Muscle layer of colon (tissue), 2 donors: Measurements from ENCODE around the gene WDR6.
A peak's percentile ranks its signal among the peaks of the same experiment; 100 is the strongest.

Experiments used
- H3K27ac ChIP-seq: one replicate; pipeline ENCODE4 v1.7.0; 2013; ENCODE audit warnings: low read depth, mild to moderate bottlenecking, low read length, moderate library complexity
- H3K27me3 ChIP-seq, 2 donors: one replicate each; pipeline ENCODE4 v1.7.0; 2013; ENCODE audit warnings: low read length in 2 of 2, mild to moderate bottlenecking in 2 of 2; ENCODE audit not compliant: insufficient read depth in 2 of 2, control insufficient read depth in 1 of 2
- H3K36me3 ChIP-seq: one replicate; pipeline ENCODE4 v1.7.0; 2013; ENCODE audit warnings: mild to moderate bottlenecking, low read length; ENCODE audit not compliant: insufficient read depth
- H3K4me1 ChIP-seq: one replicate; pipeline ENCODE4 v1.7.0; 2013; ENCODE audit warnings: mild to moderate bottlenecking, low read length; ENCODE audit not compliant: insufficient read depth
- H3K4me3 ChIP-seq, 2 donors: one replicate each; pipeline ENCODE4 v1.7.0; 2013; ENCODE audit warnings: low read length in 2 of 2, low read depth in 1 of 2, mild to moderate bottlenecking in 1 of 2, moderate library complexity in 1 of 2
- H3K9ac ChIP-seq: one replicate; pipeline ENCODE4 v1.7.0; 2013; ENCODE audit warnings: low read length
- H3K9me3 ChIP-seq: one replicate; pipeline ENCODE4 v1.7.0; 2013; ENCODE audit warnings: mild to moderate bottlenecking, low read length
- donor health status: abdominal sarcoma.
- donor health status: Adenocarcinoma of cecum.

WDR6 gene

GRCh38 chr3:48982016-48982415 lies 25.2 kb upstream of the WDR6 start:
- Histone ChIP-seq H3K27ac (no peak overlapping the region), H3K4me3 (no peak overlapping the region), H3K27me3 (no peaks in the 10 kb centered on the region), H3K36me3 (peaks cover 82% of the 10 kb centered on the region), H3K4me1 (no peaks in the 10 kb centered on the region), H3K9ac (no peak overlapping the region), H3K9me3 (no peaks in the 10 kb centered on the region)

GRCh38 chr3:48982686-48983085 lies 24.5 kb upstream of the WDR6 start:
- no peaks in the 10 kb centered on the region for H3K9me3 ChIP-seq
- H3K27ac ChIP-seq, result no peak overlapping the region
- H3K4me1 ChIP-seq, result no peaks in the 10 kb centered on the region
- no peaks in the 10 kb centered on the region for H3K27me3 ChIP-seq
- H3K4me3 ChIP-seq, result no peak overlapping the region
- no peak overlapping the region for H3K9ac ChIP-seq
- peaks cover 75% of the 10 kb centered on the region for H3K36me3 ChIP-seq

DNA sequence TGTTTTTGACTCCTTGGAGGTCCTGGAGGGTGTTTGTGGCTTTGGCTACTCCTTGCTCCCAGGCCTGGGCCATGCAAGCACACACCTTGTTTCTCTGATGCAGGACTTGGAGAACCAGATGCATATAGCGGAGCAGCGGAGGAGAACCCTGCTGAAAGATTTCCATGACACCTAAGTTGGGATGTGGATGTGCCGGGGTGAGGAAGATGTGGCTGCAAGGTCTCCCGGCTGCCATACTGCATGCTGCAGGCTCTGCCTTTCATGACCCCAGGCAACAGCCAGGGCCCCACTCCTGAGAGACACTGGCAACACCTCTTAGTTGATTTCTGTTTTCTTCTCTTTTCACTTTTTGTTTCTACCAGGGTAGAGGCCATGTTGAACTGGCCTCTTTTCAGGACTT lies 24.1 kb upstream of the WDR6 start:
- H3K4me1 ChIP-seq, result no peaks in the 10 kb centered on the region
- H3K9me3 ChIP-seq, result no peaks in the 10 kb centered on the region
- H3K36me3 ChIP-seq, result peaks cover 71% of the 10 kb centered on the region
- no peak overlapping the region for H3K9ac ChIP-seq
- H3K4me3 ChIP-seq, result no peak overlapping the region
- no peaks in the 10 kb centered on the region for H3K27me3 ChIP-seq
- H3K27ac ChIP-seq, result no peak overlapping the region

DNA sequence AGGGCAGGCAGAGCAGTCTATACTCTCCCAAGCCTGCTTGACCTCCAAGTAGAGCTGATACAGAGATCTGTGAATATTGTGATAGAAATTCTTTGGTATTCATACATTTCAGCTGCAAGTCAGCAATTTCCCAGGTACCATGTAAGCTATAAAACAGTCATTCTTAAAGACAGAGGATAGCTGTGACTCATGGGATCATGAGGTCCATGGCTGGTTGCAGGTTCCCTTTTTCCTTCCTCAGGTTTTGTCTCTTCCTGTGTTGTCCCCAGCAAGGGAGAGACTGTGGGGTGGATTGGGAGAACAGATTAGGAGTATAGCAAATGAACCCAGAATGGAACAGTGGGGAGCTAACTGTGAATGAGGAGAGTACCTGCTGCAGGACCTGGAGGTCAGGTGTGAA lies 22.5 kb upstream of the WDR6 start:
- Histone ChIP-seq H3K9ac (no peak overlapping the region), H3K27ac (no peak overlapping the region), H3K36me3 (peaks cover 63% of the 10 kb centered on the region), H3K27me3 (no peaks in the 10 kb centered on the region), H3K9me3 (no peaks in the 10 kb centered on the region), H3K4me3 (no peak overlapping the region), H3K4me1 (peaks cover 6% of the 10 kb centered on the region)

DNA sequence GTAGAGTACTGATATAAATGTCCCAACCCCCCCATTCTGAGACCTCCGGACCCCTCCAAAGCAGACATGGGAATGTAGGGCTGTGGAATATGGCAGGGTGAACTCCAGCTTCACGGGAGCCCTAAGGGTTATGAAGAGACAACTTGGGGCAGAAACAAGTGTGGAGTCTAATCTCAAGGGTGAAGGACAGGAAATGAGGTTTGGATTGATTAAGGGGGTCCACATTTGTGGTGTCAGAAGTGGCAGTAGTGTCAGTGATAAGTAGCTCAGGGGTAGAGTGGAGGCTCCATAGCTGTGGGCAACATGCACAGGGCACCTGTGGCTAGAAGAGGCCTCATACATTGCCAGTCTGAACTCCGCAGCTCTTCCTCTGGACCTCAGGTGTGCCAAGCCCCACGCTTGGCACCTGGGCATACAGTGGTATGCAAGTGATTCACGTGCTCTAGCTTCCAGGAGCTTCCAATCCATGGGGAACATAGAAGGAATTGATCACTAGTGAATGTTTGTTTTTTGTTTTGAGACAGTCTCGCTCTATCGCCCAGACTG lies 21.3 kb upstream of the WDR6 start:
- Histone ChIP-seq H3K27me3 (no peaks in the 10 kb centered on the region), H3K9me3 (no peaks in the 10 kb centered on the region), H3K36me3 (peaks cover 52% of the 10 kb centered on the region), H3K9ac (no peak overlapping the region), H3K4me1 (peaks cover 9% of the 10 kb centered on the region), H3K27ac (no peak overlapping the region), H3K4me3 (no peak overlapping the region)

DNA sequence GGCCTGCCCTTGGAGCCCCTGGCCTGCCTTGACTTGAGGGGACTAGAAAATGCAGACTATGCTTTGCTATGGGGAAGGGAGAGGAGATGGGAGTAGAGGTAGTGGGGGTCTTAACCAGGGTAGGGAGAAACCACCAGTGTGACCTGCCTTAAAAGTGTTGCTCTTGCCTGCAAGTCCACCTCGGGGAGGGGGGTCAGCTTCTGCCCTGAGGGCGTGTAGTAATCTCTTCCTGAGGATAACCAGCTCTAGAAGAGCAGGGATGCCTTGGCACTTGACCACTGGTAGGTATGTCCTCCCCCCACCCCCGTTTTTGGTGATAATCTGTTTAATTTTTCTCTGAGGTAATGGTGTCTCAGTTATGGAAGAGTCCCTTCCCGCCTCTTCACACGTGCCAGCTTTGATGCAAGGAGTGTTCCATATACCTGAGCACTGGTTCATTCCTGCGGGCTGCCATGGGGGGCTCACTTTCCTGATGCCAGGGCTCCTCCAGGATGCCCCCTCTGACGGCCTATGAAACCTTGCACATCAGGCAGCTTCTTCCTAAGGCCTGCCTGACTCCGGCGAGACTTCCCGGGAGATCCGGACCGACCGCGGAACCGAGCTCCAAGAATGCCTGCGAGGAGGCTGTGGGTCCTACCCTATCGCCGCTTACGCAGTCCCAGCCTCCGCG lies 17.9 kb upstream of the WDR6 start:
- Histone ChIP-seq H3K4me3 (peak overlapping the region; percentile 63 to 94), H3K27ac (peak overlapping the region; percentile 97), H3K9me3 (no peaks in the 10 kb centered on the region), H3K36me3 (peaks cover 23% of the 10 kb centered on the region), H3K9ac (peak overlapping the region; percentile 97), H3K4me1 (peaks cover 18% of the 10 kb centered on the region), H3K27me3 (no peaks in the 10 kb centered on the region)

GRCh38 chr3:48989796-48990635 lies 17.2 kb upstream of the WDR6 start, which contains the start of gene P4HTM:
Gene P4HTM (plus strand): TSS chr3:48990241. CDS start chr3:48990257, 16 bp downstream.
- H3K4me3 ChIP-seq, result peak within 1 kb of the TSS; percentile 63 to 94
- H3K27ac ChIP-seq, result peak within 1 kb of the TSS; percentile 97
- H3K4me1 ChIP-seq, result peaks cover 18% of the 10 kb centered on the region
- no peaks in the 10 kb centered on the region for H3K27me3 ChIP-seq
- H3K36me3 ChIP-seq, result peaks cover 15% of the 10 kb centered on the region
- H3K9ac ChIP-seq, result peak within 1 kb of the TSS; percentile 97
- no peaks in the 10 kb centered on the region for H3K9me3 ChIP-seq

DNA sequence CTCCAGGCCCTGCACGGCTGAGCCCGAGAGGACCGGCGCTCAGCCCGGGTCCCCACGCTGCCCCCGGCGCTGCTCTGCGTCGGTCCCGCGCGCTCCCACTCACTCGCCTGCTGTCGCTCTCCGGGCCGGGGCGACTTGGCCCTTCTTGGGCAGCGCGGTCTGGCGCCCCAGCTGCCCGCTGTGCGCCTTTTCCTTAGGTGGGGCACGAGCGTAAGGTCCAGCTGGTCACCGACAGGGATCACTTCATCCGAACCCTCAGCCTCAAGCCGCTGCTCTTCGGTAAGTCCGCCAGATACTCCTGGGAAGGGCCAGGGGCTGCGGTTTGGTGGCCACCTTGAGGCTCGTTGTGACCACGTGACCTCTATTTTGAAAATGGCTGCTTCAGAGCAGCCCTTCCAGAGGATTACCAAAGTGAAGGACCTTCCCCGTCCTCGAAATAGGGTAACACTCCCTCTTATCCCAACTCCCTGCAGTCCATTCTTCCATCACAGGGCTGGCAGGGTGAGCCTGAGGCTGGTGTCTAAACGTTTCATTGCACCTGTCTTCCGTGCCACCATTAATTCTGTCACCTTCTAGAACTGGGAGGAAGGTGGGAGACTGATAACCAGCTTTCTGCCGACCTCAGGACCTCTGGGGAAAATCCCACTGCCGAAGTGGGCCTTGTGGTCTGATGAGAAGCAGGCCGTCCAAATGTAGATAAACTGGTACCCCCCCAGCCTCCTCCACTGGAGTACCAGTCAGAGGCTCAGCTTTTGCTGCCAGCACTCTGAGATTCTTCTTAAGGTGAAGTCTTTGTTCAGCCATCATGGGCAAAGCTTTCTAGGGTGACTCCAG lies 16.3 kb upstream of the WDR6 start:
- H3K4me1 ChIP-seq, result peaks cover 18% of the 10 kb centered on the region
- no peaks in the 10 kb centered on the region for H3K9me3 ChIP-seq
- H3K36me3 ChIP-seq, result peaks cover 7% of the 10 kb centered on the region
- peak overlapping the region; percentile 53 for H3K9ac ChIP-seq
- peak overlapping the region; percentile 97 for H3K27ac ChIP-seq
- H3K4me3 ChIP-seq, result peak overlapping the region; percentile 63 to 94
- no peaks in the 10 kb centered on the region for H3K27me3 ChIP-seq

DNA sequence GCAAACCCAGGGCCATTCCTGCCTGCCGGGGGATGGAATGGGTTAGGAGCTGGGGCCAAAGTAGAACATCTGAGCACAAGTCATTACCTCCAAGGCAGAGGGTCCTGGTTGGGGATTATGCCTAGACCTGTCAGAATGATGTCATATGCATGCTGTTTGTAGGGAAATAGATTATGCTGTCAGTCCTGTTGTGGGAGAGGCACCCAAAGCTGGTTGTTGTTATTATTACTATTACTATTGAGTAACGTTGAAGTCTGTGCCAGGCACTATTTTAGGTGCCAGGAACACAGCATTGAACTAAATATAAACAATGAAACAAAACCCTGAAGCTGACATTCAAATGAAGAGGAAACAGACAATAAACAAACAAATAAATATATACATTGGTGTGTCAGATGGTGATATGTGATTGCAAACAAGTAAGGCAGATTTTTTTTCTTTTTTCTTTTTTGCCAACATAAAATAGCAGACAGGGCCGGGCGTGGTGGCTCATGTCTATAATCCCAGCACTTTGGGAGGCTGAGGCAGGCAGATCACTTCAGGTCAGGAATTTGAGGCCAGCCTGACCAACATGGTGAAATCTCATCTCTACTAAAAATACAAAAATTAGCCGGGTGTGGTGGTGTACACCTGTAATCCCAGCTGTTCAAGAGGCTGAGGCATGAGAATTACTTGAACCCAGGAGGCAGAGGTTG lies 15.2 kb upstream of the WDR6 start:
- H3K4me1 ChIP-seq, result peaks cover 18% of the 10 kb centered on the region
- no peak overlapping the region for H3K9ac ChIP-seq
- peak overlapping the region in 1 of 2 donors; percentile 63 for H3K4me3 ChIP-seq
- no peaks in the 10 kb centered on the region for H3K36me3 ChIP-seq
- H3K27ac ChIP-seq, result no peak overlapping the region
- no peaks in the 10 kb centered on the region for H3K9me3 ChIP-seq
- H3K27me3 ChIP-seq, result no peaks in the 10 kb centered on the region

- Histone ChIP-seq H3K27me3 (no peaks in the 10 kb centered on the region), H3K36me3 (no peaks in the 10 kb centered on the region), H3K9ac (no peak overlapping the region), H3K4me3 (no peak overlapping the region), H3K9me3 (no peaks in the 10 kb centered on the region), H3K4me1 (peaks cover 18% of the 10 kb centered on the region), H3K27ac (no peak overlapping the region)
Observed at GRCh38 chr3:48993834-48994233, 13.4 kb upstream of the WDR6 start.
